Tibial nerve (tissue), 4 donors: Measurements from ENCODE around the gene KCNQ1. TPM values are rescaled to one million over a fixed set of nuclear protein-coding genes. Genes with fewer than 3 reads are reported as not detected.

ENCODE experiments used
- DNase-seq, 2 donors: peaks; one replicate each; pipeline ENCODE4 v3.0.0-alpha.2; 2019; ENCODE audit warnings: low spot score in 2 of 2
- H3K27ac ChIP-seq, 4 donors: fragments of 200-600 bp; sonication (generic) in 3 of 4; one replicate each; pipeline ENCODE4 v1.5.1; 2017 to 2019; ENCODE audit warnings: mild to moderate bottlenecking in 1 of 4
- H3K27me3 ChIP-seq, 2 donors: fragments of 200-600 bp; sonication (generic) in 1 of 2; one replicate each; pipeline versions ENCODE4 v1.5.1 to v1.6.0; 2017 to 2019
- H3K36me3 ChIP-seq, 3 donors: fragments of 200-600 bp; sonication (generic); one replicate each; pipeline ENCODE4 v1.5.1; 2018 to 2019
- H3K4me1 ChIP-seq, 4 donors: fragments of 200-600 bp; sonication (generic) in 3 of 4; one replicate each; pipeline ENCODE4 v1.5.1; 2017 to 2019
- H3K4me3 ChIP-seq, 4 donors: fragments of 200-600 bp; sonication (generic) in 3 of 4; one replicate each; pipeline ENCODE4 v1.5.1; 2017 to 2019; ENCODE audit warnings: mild to moderate bottlenecking in 1 of 4, moderate library complexity in 1 of 4
- H3K9me3 ChIP-seq, 4 donors: fragments of 200-600 bp; sonication (generic) in 3 of 4; one replicate each; pipeline ENCODE4 v1.5.1; 2017 to 2019
- EP300 ChIP-seq, 2 donors: sonication (generic); formaldehyde crosslinking; IDR thresholded peaks; one replicate each; pipeline ENCODE4 v1.6.1; 2017; ENCODE audit warnings: antibody characterized with exemption in 2 of 2, mild to moderate bottlenecking in 1 of 2
- POLR2A ChIP-seq, 2 donors: fragments of 450-650 bp; IDR thresholded peaks; one replicate each; pipeline ENCODE4 v1.6.1; 2017; ENCODE audit warnings: antibody characterized with exemption in 2 of 2, mild to moderate bottlenecking in 2 of 2, moderate library complexity in 2 of 2
- WGBS, 2 donors: methylation state at CpG; one replicate each; pipeline ENCODE4 v1.1.5; 2018; 5-methylcytosine and 5-hydroxymethylcytosine counted together
- total RNA-seq, 4 donors: library from RNA; depleted of rRNA; stranded (reverse); fragments of >200 nt; gene quantifications; one replicate each; pipeline ENCODE4 v1.1.0, GENCODE V29; 2016
- TF ChIP-seq, protein P1 (sequence below), 5 experiments: fragments of 200-600 bp in 3 of 5; fragments of 450-650 bp in 2 of 5; sonication (generic) in 3 of 5; IDR thresholded peaks; one replicate each; pipeline ENCODE4 v1.5.1; 2016 to 2019; ENCODE audit warnings: antibody characterized with exemption in 5 of 5, mild to moderate bottlenecking in 3 of 5, moderate library complexity in 2 of 5

KCNQ1 gene
- total RNA-seq, 4 donors from 2014 or later: 3.5 to 11.4 (median 7.5) TPM

- TF ChIP-seq POLR2A (IDR thresholded peaks at IDR 0.05) (no peak), EP300 (IDR thresholded peaks at IDR 0.05) (no peak)
- TF ChIP-seq, protein P1, sequence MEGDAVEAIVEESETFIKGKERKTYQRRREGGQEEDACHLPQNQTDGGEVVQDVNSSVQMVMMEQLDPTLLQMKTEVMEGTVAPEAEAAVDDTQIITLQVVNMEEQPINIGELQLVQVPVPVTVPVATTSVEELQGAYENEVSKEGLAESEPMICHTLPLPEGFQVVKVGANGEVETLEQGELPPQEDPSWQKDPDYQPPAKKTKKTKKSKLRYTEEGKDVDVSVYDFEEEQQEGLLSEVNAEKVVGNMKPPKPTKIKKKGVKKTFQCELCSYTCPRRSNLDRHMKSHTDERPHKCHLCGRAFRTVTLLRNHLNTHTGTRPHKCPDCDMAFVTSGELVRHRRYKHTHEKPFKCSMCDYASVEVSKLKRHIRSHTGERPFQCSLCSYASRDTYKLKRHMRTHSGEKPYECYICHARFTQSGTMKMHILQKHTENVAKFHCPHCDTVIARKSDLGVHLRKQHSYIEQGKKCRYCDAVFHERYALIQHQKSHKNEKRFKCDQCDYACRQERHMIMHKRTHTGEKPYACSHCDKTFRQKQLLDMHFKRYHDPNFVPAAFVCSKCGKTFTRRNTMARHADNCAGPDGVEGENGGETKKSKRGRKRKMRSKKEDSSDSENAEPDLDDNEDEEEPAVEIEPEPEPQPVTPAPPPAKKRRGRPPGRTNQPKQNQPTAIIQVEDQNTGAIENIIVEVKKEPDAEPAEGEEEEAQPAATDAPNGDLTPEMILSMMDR (IDR thresholded peaks at IDR 0.05): no peak
- Histone ChIP-seq H3K4me3 (peak overlapping the region in 1 of 4 donors; percentile 13), H3K9me3 (no peaks in the 10 kb centered on the region), H3K4me1 (peaks cover 0 to 44% (median 18%) of the 10 kb centered on the region in 4 donors), H3K36me3 (no peaks in the 10 kb centered on the region), H3K27ac (peak overlapping the region; percentile 49 to 90 (median 84)), H3K27me3 (no peaks in the 10 kb centered on the region)
- DNase-seq: peak in 1 of 2 donors; percentile 12
- WGBS, 2 donors: 74 to 89% methylated on average over 21 to 22 of the region's 27 CpGs
These were observed 333.2 kb downstream of the KCNQ1 start for GRCh38 chr11:2777871-2778629.

DNA sequence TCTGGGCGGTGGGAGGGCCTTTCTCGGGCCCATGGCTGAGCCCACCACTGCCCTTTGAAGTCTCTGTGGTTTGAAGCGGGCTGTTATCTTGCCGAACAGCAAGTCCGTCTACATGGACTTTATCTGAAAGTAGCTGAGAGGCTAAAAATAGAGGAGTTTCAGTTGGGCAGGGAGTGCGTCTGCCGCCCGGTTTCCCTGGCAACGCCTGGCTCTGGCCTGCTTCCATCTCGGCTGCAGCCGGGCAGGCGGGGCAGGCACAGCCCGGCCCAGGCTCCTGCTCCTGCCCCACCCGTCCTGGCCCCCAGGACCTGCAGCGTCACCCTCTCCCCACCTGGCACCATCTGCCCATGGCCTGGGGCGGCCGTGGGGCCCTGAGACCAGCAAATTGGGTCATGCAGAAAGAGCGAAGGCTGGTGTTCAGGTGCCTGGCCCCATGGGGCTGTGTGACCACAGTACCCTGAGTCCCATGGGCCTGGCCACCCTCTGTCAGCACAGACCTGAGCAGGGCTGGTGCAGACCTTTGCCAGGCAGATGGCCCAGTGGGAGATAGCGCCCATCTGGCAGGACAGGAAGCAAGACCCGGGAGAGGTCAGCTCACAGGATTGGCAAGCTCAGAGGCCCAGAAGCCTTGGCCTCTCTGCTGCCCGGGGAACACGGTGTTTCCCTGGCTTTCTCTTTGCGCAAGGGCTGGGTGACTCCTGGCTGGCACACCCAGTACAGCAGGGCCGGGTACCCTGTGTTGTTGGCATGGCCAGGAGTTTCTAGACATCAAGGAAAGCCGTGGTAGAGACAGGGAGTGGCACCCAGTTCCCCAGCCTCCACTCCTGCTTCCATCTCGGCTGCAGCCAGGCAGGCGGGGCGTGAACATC, 334.1 kb downstream of the KCNQ1 start:
- Histone ChIP-seq H3K36me3 (no peaks in the 10 kb centered on the region), H3K27me3 (no peaks in the 10 kb centered on the region), H3K9me3 (no peaks in the 10 kb centered on the region), H3K4me3 (peak overlapping the region in 1 of 4 donors; percentile 13), H3K4me1 (peaks cover 0 to 44% (median 18%) of the 10 kb centered on the region in 4 donors), H3K27ac (peak overlapping the region; percentile 49 to 90 (median 84))
- DNase-seq: peak; percentile 42 to 45
- TF ChIP-seq EP300 (IDR thresholded peaks at IDR 0.05) (peak; percentile 19 to 69), POLR2A (IDR thresholded peaks at IDR 0.05) (no peak)
- TF ChIP-seq, protein P1 (IDR thresholded peaks at IDR 0.05): peak in 4 of 5 experiments; percentile 32 to 55 (median 40)
- WGBS, 2 donors: 51 to 60% methylated on average over 8 to 23 of the region's 28 CpGs

GRCh38 chr11:2779499-2779980, 334.7 kb downstream of the KCNQ1 start:
- H3K36me3 ChIP-seq: no peaks in the 10 kb centered on the region
- no peak for TF ChIP-seq POLR2A (IDR thresholded peaks at IDR 0.05)
- no peak for TF ChIP-seq EP300 (IDR thresholded peaks at IDR 0.05)
- TF ChIP-seq, protein P1 (IDR thresholded peaks at IDR 0.05): no peak
- no peaks in the 10 kb centered on the region for H3K27me3 ChIP-seq
- WGBS, 2 donors: 73 to 78% methylated on average over 11 of the region's 11 CpGs
- DNase-seq: no peak
- no peaks in the 10 kb centered on the region for H3K9me3 ChIP-seq
- no peak overlapping the region for H3K4me3 ChIP-seq
- peak overlapping the region in 3 of 4 donors; percentile 74 to 89 (median 79) for H3K27ac ChIP-seq
- H3K4me1 ChIP-seq: peaks cover 0 to 44% (median 18%) of the 10 kb centered on the region in 4 donors

- Histone ChIP-seq H3K27ac (peak overlapping the region in 3 of 4 donors; percentile 74 to 89 (median 79)), H3K4me3 (no peak overlapping the region), H3K27me3 (no peaks in the 10 kb centered on the region), H3K36me3 (no peaks in the 10 kb centered on the region), H3K4me1 (peaks cover 0 to 44% (median 18%) of the 10 kb centered on the region in 4 donors), H3K9me3 (peaks cover 0 to 4% (median 0%) of the 10 kb centered on the region in 4 donors)
- no peak for TF ChIP-seq EP300 (IDR thresholded peaks at IDR 0.05)
- TF ChIP-seq, protein P1 (IDR thresholded peaks at IDR 0.05): no peak
- TF ChIP-seq POLR2A (IDR thresholded peaks at IDR 0.05): no peak
- 52 to 61% methylated on average over 17 to 23 of the region's 23 CpGs for WGBS, 2 donors
- DNase-seq: peak in 1 of 2 donors; percentile 12
These were observed 335.4 kb downstream of the KCNQ1 start for GRCh38 chr11:2779981-2780849.
